HepG2 (cell line): ENCODE measurements around the gene STN1. TPM values are rescaled to one million over a fixed set of nuclear protein-coding genes. Genes with fewer than 3 reads are reported as not detected.

Source experiments
- DMAP1 ChIP-seq: IDR thresholded peaks from 2 replicates; pipeline ENCODE4 v1.6.1; 2016
- FOXK2 ChIP-seq: fragments of 450-650 bp; IDR thresholded peaks from 2 replicates; pipeline ENCODE4 v1.6.1; 2016
- KIAA2018 ChIP-seq: sonication (generic); formaldehyde crosslinking; IDR thresholded peaks from 2 replicates; pipeline ENCODE4 v1.5.0; 2020; ENCODE audit warnings: mild to moderate bottlenecking, missing genetic modification reagents, borderline replicate concordance
- MED8 ChIP-seq: sonication (generic); formaldehyde crosslinking; IDR thresholded peaks from 2 replicates; pipeline ENCODE4 v1.8.1; 2023; ENCODE audit warnings: mild to moderate bottlenecking, missing genetic modification reagents; ENCODE audit not compliant: insufficient replicate concordance
- NCOA5 ChIP-seq: sonication (generic); formaldehyde crosslinking; IDR thresholded peaks from 2 replicates; pipeline ENCODE4 v1.4.0; 2020; ENCODE audit warnings: missing genetic modification reagents
- NONO ChIP-seq, 2 experiments: fragments of 450-650 bp in 1 of 2; sonication (generic) in 1 of 2; formaldehyde crosslinking in 1 of 2; IDR thresholded peaks in 1 of 2; conservative IDR thresholded peaks in 1 of 2; 2 replicates each; pipeline versions ENCODE4 v1.6.1 to v1.8.0; 2017 to 2022; ENCODE audit warnings: mild to moderate bottlenecking in 1 of 2, missing genetic modification reagents in 1 of 2, moderate library complexity in 1 of 2
- PHB2 ChIP-seq: fragments of 450-650 bp; IDR thresholded peaks from 2 replicates; pipeline ENCODE4 v1.6.1; 2018; ENCODE audit not compliant: partially characterized antibody
- THAP7 ChIP-seq: sonication (generic); formaldehyde crosslinking; IDR thresholded peaks from 2 replicates; pipeline ENCODE4 v1.8.1; 2023; ENCODE audit warnings: mild to moderate bottlenecking, missing genetic modification reagents
- ZBTB44 ChIP-seq: sonication (generic); formaldehyde crosslinking; IDR thresholded peaks from 2 replicates; pipeline ENCODE4 v1.4.0; 2020; ENCODE audit warnings: missing genetic modification reagents
- ZNF225 ChIP-seq: sonication (generic); formaldehyde crosslinking; IDR thresholded peaks from 2 replicates; pipeline ENCODE4 v1.4.0; 2020; ENCODE audit warnings: mild to moderate bottlenecking, missing genetic modification reagents
- ZNF430 ChIP-seq: sonication (generic); formaldehyde crosslinking; IDR thresholded peaks from 2 replicates; pipeline ENCODE4 v1.9.0; 2021; ENCODE audit warnings: mild to moderate bottlenecking, missing genetic modification reagents
- ZNF577 ChIP-seq: sonication (generic); formaldehyde crosslinking; IDR thresholded peaks from 2 replicates; pipeline ENCODE4 v1.4.0; 2020; ENCODE audit warnings: mild to moderate bottlenecking, low read depth, missing genetic modification reagents, borderline replicate concordance
- ZNF703 ChIP-seq: sonication (generic); formaldehyde crosslinking; IDR thresholded peaks from 2 replicates; pipeline ENCODE4 v1.5.1; 2020; ENCODE audit warnings: missing genetic modification reagents, mild to moderate bottlenecking, moderate library complexity, borderline replicate concordance
- ZNF749 ChIP-seq: sonication (generic); formaldehyde crosslinking; IDR thresholded peaks from 2 replicates; pipeline ENCODE4 v1.8.0; 2022; ENCODE audit warnings: mild to moderate bottlenecking, missing genetic modification reagents, moderate library complexity, borderline replicate concordance
- ZNF773 ChIP-seq: sonication (generic); formaldehyde crosslinking; IDR thresholded peaks from 2 replicates; pipeline ENCODE4 v1.4.0; 2020; ENCODE audit warnings: missing genetic modification reagents, borderline replicate concordance
- polyA plus RNA-seq, 8 experiments: library from polyadenylated mRNA; depleted of rRNA in 3 of 8; stranded (reverse) in 7 of 8; unstranded in 1 of 8; fragments of >200 nt; fragmentation: Illumina TruSeq in 4 of 8; extraction: Trizol in 4 of 8; gene quantifications; 2 replicates each; pipeline versions ENCODE4 v1.2.1 to v1.2.3, GENCODE V29; 2011 to 2016; ENCODE audit warnings: low read depth in 4 of 8, missing spikeins in 1 of 8, mixed read lengths in 1 of 8; ENCODE audit not compliant: insufficient read depth in 1 of 8
- total RNA-seq, 5 experiments: library from RNA; depleted of rRNA; stranded (reverse); fragments of >200 nt; fragmentation: Illumina TruSeq; extraction: Trizol; gene quantifications; 2 replicates each; pipeline ENCODE4 v1.2.3, GENCODE V29; 2016; ENCODE audit warnings: low read depth in 1 of 5
- TF ChIP-seq, protein P1 (sequence below): sonication (generic); formaldehyde crosslinking; IDR thresholded peaks from 2 replicates; pipeline ENCODE4 v1.4.0; 2020; ENCODE audit warnings: missing genetic modification reagents

Gene STN1
- total and polyA plus RNA-seq, 2 of the 13 experiments (the other 11 are each of a cell fraction or from before 2014, with no cell fraction given), result 17.6 to 22.7 TPM

DNA sequence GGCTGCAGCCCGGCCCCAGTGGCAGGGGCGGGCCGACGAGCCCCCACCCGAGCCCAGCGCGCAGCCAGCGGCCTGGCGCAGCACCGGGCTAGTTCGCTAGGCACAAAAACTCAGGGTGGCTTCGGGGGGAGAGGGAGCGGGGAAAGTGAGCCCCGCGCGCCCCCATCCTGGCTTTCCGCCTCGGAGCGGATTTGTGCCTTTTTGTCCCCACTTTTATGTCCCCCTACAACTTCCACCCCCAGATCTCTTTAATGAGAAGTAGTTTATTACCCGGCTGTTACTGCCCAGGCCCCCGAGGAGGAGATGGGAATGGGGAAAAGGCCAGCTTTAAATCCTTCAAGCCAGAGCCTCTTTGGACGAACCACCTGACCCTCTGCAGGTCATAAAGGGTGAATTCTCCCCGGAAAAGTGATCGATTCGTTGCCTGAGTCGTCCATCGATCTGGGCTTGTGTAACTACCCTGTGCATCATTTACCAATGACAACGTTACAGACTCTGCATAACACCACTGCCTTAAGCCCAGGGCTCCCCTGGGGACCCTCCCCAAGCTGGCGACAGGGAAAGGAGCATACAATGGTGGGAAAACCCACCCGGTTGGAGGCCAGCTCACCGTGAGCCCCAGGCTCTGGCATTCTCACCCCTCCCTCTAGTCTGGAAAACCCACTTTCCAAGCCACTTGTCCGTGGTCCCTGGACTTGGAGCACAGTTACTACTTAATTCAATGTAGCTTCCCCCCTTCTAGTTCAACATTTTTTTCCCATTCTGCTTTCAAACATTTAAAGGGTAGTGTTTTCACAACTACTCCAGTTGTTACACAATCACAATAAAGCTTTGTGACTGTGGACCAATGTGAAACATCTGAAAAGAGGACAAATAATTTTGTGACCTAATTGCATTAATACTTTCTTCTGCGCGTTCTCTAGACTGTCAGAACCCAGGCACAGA is 61.9 kb downstream of the STN1 start (continued):
- TF ChIP-seq, protein P1, sequence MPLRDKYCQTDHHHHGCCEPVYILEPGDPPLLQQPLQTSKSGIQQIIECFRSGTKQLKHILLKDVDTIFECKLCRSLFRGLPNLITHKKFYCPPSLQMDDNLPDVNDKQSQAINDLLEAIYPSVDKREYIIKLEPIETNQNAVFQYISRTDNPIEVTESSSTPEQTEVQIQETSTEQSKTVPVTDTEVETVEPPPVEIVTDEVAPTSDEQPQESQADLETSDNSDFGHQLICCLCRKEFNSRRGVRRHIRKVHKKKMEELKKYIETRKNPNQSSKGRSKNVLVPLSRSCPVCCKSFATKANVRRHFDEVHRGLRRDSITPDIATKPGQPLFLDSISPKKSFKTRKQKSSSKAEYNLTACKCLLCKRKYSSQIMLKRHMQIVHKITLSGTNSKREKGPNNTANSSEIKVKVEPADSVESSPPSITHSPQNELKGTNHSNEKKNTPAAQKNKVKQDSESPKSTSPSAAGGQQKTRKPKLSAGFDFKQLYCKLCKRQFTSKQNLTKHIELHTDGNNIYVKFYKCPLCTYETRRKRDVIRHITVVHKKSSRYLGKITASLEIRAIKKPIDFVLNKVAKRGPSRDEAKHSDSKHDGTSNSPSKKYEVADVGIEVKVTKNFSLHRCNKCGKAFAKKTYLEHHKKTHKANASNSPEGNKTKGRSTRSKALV, result no peak
- TF ChIP-seq PHB2 (no peak), ZNF703 (CRISPR knock-in tag) (no peak), THAP7 (CRISPR knock-in tag) (no peak), ZNF577 (CRISPR knock-in tag) (no peak), ZNF749 (CRISPR knock-in tag) (no peak), DMAP1 (no peak), NCOA5 (CRISPR knock-in tag) (no peak), KIAA2018 (no peak), ZNF773 (CRISPR knock-in tag) (no peak), NONO (IDR thresholded peaks at IDR 0.05) (no peak), NONO (CRISPR knock-in tag; conservative IDR thresholded peaks at IDR 0.05) (peak; percentile 50), ZNF430 (CRISPR knock-in tag) (peak; percentile 24; the same call in 1 of the 2 replicates), ZNF225 (no peak), ZBTB44 (CRISPR knock-in tag) (no peak), MED8 (no peak), FOXK2 (no peak)
